ENCODE measurements around the gene DYNLT1. TPM values are rescaled to one million over a fixed set of nuclear protein-coding genes. Genes with fewer than 3 reads are reported as not detected.
A peak's percentile ranks its signal among the peaks of the same experiment; 100 is the strongest.

Gene DYNLT1
- total and polyA plus RNA-seq, 2 of the 13 experiments (the other 11 are each of a cell fraction or from before 2014, with no cell fraction given), result 108 to 171 TPM

DNA sequence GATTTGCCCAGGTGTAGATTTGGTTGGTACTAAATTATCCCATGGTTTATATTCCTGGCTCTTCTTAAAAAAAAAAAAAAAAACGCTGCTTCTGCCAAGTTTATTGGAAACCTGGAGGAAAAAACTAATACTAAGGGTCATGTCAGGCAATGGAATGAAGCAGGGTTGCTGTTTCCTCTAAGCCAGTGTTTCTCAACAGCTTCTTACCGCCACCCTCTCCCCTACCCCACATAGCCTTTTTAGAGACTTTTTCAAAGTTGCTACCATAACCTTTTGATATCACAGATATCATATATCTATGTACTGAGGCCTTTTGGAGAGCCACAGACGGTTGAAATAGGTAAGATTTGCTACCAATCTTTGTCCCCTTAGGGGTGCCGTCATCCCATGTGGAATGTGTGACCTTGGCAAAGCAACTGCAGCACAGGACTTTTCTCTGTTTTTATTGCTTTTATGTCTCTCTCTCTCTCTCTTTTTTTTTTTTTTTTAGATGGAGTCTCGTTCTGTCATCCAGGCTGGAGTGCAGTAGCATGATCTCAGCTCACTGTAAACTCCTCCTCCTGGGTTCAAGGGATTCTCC is 40.3 kb upstream of the DYNLT1 start:
- no peaks in the 10 kb centered on the region for H3K36me3 ChIP-seq (replicated peaks in 1 of 2; ENCODE audit: control insufficient read depth in 1 of 2, insufficient read depth in 2 of 2, low read length in 2 of 2)
- DNase-seq (ENCODE audit: low spot score), result peak; percentile 33
- ChIA-PET CTCF (ENCODE audit: low intra/inter-chr PET ratio, low total read pairs) (no interaction called here), POLR2A (no interaction called here)
- intact Hi-C loops (cut with micrococcal nuclease; ENCODE audit: unreplicated experiment) (no loop called here), in situ Hi-C loops (cut with HindIII; ENCODE audit: extremely low pct_ligation_motif_present, low pct_unique_long_range_greater_than_20kb) (no loop called here)
- H4K20me1 ChIP-seq (ENCODE audit: insufficient read depth, low read length), result no peaks in the 10 kb centered on the region
- H3K4me2 ChIP-seq (ENCODE audit: low read depth, low read length), result no peak overlapping the region
- H3K4me3 ChIP-seq (replicated peaks in 1 of 3; ENCODE audit: insufficient read depth in 1 of 3, low read depth in 2 of 3, low read length in 3 of 3), result no peak overlapping the region
- H3K79me2 ChIP-seq (ENCODE audit: insufficient read depth, low read length), result no peaks in the 10 kb centered on the region
- TF ChIP-seq TEAD3 (CRISPR knock-in tag; optimal IDR thresholded peaks at IDR 0.05; ENCODE audit: borderline replicate concordance) (peak; percentile 38), ZNF878 (CRISPR knock-in tag; IDR thresholded peaks at IDR 0.05) (no peak)
- TF ChIP-seq, protein P1, sequence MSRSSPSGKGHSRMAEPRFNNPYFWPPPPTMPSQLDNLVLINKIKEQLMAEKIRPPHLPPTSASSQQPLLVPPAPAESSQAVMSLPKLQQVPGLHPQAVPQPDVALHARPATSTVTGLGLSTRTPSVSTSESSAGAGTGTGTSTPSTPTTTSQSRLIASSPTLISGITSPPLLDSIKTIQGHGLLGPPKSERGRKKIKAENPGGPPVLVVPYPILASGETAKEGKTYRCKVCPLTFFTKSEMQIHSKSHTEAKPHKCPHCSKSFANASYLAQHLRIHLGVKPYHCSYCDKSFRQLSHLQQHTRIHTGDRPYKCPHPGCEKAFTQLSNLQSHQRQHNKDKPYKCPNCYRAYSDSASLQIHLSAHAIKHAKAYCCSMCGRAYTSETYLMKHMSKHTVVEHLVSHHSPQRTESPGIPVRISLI (CRISPR knock-in tag; IDR thresholded peaks at IDR 0.05; ENCODE audit: borderline replicate concordance), result peak; percentile 59; the same call in 1 of the 2 replicates
- no peaks in the 10 kb centered on the region for H3K9me3 ChIP-seq (ENCODE audit: low read length)
- H3K27me3 ChIP-seq (ENCODE audit: control insufficient read depth in 1 of 2, insufficient read depth in 2 of 2, low read length in 2 of 2), result peaks cover 1 to 29% of the 10 kb centered on the region in 2 experiments; a peak in 3 of 5 replicates
- 0 out of 2 replicates have a peak, but pooled peaks cover 6% of the 10 kb centered on the region for H3K4me1 ChIP-seq (ENCODE audit: insufficient read depth, low read length)
- no peak overlapping the region for H2AFZ ChIP-seq (ENCODE audit: low read length)
- WGBS (ENCODE audit: low lambda C conversion rate), result 8% methylated on average over 5 of the region's 5 CpGs
- no peak overlapping the region for H3K9ac ChIP-seq (ENCODE audit: insufficient read depth, low read depth, low read length)
- ATAC-seq, result peak; percentile 66
- BruUV-seq (replicated peaks), result no TSS peak
- FAIRE-seq, result no peak
- no peak overlapping the region for H3K27ac ChIP-seq (ENCODE audit: extremely low read length, insufficient read depth, low read length)

DNA sequence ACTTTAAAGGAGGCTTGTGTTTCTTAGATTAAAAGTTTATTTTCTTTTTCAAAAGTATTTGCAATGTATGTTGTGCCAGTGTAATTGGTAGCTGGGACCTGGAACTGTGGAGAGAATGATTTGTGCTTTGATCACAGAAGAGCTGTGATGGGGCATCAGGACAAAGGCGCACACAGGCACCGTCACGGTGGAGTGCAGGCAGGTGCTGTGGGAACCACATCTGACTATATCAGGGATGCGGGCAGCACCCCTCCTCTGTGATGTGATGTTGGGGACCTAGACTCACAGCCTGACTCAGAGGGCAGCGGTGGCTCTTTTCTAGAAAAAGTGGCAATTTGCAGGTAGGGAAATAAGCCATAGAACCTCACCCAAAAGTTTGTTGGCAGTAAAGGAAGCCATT is 39.8 kb upstream of the DYNLT1 start:
- WGBS (ENCODE audit: low lambda C conversion rate), result 41% methylated on average over 5 of the region's 5 CpGs
- Histone ChIP-seq H3K4me1 (ENCODE audit: insufficient read depth, low read length) (0 out of 2 replicates have a peak, but pooled peaks cover 6% of the 10 kb centered on the region), H3K9me3 (ENCODE audit: low read length) (no peaks in the 10 kb centered on the region), H3K4me2 (ENCODE audit: low read depth, low read length) (no peak overlapping the region), H3K27ac (ENCODE audit: extremely low read length, insufficient read depth, low read length) (no peak overlapping the region), H3K79me2 (ENCODE audit: insufficient read depth, low read length) (no peaks in the 10 kb centered on the region), H4K20me1 (ENCODE audit: insufficient read depth, low read length) (no peaks in the 10 kb centered on the region), H3K27me3 (ENCODE audit: control insufficient read depth in 1 of 2, insufficient read depth in 2 of 2, low read length in 2 of 2) (peaks cover 1 to 29% of the 10 kb centered on the region in 2 experiments; a peak in 3 of 5 replicates), H3K4me3 (replicated peaks in 1 of 3; ENCODE audit: insufficient read depth in 1 of 3, low read depth in 2 of 3, low read length in 3 of 3) (no peak overlapping the region), H2AFZ (ENCODE audit: low read length) (no peak overlapping the region), H3K9ac (ENCODE audit: insufficient read depth, low read depth, low read length) (no peak overlapping the region), H3K36me3 (replicated peaks in 1 of 2; ENCODE audit: control insufficient read depth in 1 of 2, insufficient read depth in 2 of 2, low read length in 2 of 2) (no peaks in the 10 kb centered on the region)
- CTCF ChIA-PET (ENCODE audit: low intra/inter-chr PET ratio, low total read pairs), result no interaction called here
- DNase-seq (ENCODE audit: low spot score) (no peak), FAIRE-seq (no peak), ATAC-seq (peak; percentile 28; the same call in 1 of the 3 replicates)
- BruUV-seq (replicated peaks), result no TSS peak
- POLR2A ChIA-PET, result no interaction called here
- TF ChIP-seq, protein P2, sequence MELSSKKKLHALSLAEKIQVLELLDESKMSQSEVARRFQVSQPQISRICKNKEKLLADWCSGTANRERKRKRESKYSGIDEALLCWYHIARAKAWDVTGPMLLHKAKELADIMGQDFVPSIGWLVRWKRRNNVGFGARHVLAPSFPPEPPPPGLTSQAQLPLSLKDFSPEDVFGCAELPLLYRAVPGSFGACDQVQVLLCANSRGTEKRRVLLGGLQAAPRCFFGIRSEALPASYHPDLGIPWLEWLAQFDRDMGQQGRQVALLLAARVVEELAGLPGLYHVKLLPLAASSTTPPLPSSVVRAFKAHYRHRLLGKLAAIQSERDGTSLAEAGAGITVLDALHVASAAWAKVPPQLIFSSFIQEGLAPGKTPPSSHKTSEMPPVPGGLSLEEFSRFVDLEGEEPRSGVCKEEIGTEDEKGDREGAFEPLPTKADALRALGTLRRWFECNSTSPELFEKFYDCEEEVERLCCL (CRISPR knock-in tag; IDR thresholded peaks at IDR 0.05; ENCODE audit: borderline replicate concordance), result no peak
- no peak for TF ChIP-seq U2AF1 (optimal IDR thresholded peaks at IDR 0.05; ENCODE audit: low read depth, low read length)
- no peak for TF ChIP-seq NR3C1 (CRISPR knock-in tag; IDR thresholded peaks at IDR 0.05)
- in situ Hi-C loops (cut with HindIII; ENCODE audit: extremely low pct_ligation_motif_present, low pct_unique_long_range_greater_than_20kb), result no loop called here
- intact Hi-C loops (cut with micrococcal nuclease; ENCODE audit: unreplicated experiment), result no loop called here
